ENCODE results near the gene KIAA1671. TPM values are rescaled to one million over a fixed set of nuclear protein-coding genes. Genes with fewer than 3 reads are reported as not detected.

The KIAA1671 gene
- total and polyA plus RNA-seq, 2 of the 13 experiments (the other 11 are each of a cell fraction or from before 2014, with no cell fraction given) = 13.5 to 13.6 TPM

- ATAC-seq (no peak), DNase-seq (ENCODE audit: low spot score) (no peak), FAIRE-seq (no peak)
- 99% methylated on average over 5 of the region's 5 CpGs for WGBS (ENCODE audit: low lambda C conversion rate)
- H3K4me1 ChIP-seq (ENCODE audit: insufficient read depth, low read length) = no peaks in the 10 kb centered on the region
- no peak overlapping the region for H3K4me2 ChIP-seq (ENCODE audit: low read depth, low read length)
- no peak overlapping the region for H3K27ac ChIP-seq (ENCODE audit: extremely low read length, insufficient read depth, low read length)
- no peak overlapping the region for H3K4me3 ChIP-seq (replicated peaks in 1 of 3; ENCODE audit: insufficient read depth in 1 of 3, low read depth in 2 of 3, low read length in 3 of 3)
- no TSS peak for BruUV-seq (replicated peaks)
- in situ Hi-C loops (cut with HindIII; ENCODE audit: extremely low pct_ligation_motif_present, low pct_unique_long_range_greater_than_20kb) (loop anchor here (25.0 kb wide), 1 partner anchor 259 kb away; the partner anchor contains the start of gene LHFPL7), intact Hi-C loops (cut with micrococcal nuclease; ENCODE audit: unreplicated experiment) (no loop called here)
- no peaks in the 10 kb centered on the region for H3K27me3 ChIP-seq (ENCODE audit: control insufficient read depth in 1 of 2, insufficient read depth in 2 of 2, low read length in 2 of 2)
- H3K9ac ChIP-seq (ENCODE audit: insufficient read depth, low read depth, low read length) = no peak overlapping the region
- TF ChIP-seq UBTF (CRISPR knock-in tag; IDR thresholded peaks at IDR 0.05) (no peak), ZNF263 (CRISPR knock-in tag; IDR thresholded peaks at IDR 0.05) (no peak), BCL3 (CRISPR knock-in tag; IDR thresholded peaks at IDR 0.05) (no peak), ZNF207 (IDR thresholded peaks at IDR 0.05; ENCODE audit: borderline replicate concordance) (no peak)
- H3K36me3 ChIP-seq (replicated peaks in 1 of 2; ENCODE audit: control insufficient read depth in 1 of 2, insufficient read depth in 2 of 2, low read length in 2 of 2) = peaks cover 14 to 26% of the 10 kb centered on the region in 2 experiments; a peak in 4 of 5 replicates
- H3K79me2 ChIP-seq (ENCODE audit: insufficient read depth, low read length) = no peaks in the 10 kb centered on the region
- H4K20me1 ChIP-seq (ENCODE audit: insufficient read depth, low read length) = no peaks in the 10 kb centered on the region; the same call in 1 of the 2 replicates
- no peak overlapping the region for H2AFZ ChIP-seq (ENCODE audit: low read length)
- ChIA-PET POLR2A (no interaction called here), CTCF (ENCODE audit: low intra/inter-chr PET ratio, low total read pairs) (no interaction called here)
- no peaks in the 10 kb centered on the region for H3K9me3 ChIP-seq (ENCODE audit: low read length)
These were observed 243.8 kb downstream of the KIAA1671 start for GRCh38 chr22:25196326-25196725.

GRCh38 chr22:25197340-25197739 is 244.8 kb downstream of the KIAA1671 start:
- Histone ChIP-seq H3K36me3 (replicated peaks in 1 of 2; ENCODE audit: control insufficient read depth in 1 of 2, insufficient read depth in 2 of 2, low read length in 2 of 2) (peaks cover 10 to 22% of the 10 kb centered on the region in 2 experiments; a peak in 4 of 5 replicates), H2AFZ (ENCODE audit: low read length) (no peak overlapping the region), H3K4me1 (ENCODE audit: insufficient read depth, low read length) (no peaks in the 10 kb centered on the region), H3K27me3 (ENCODE audit: control insufficient read depth in 1 of 2, insufficient read depth in 2 of 2, low read length in 2 of 2) (no peaks in the 10 kb centered on the region), H3K4me2 (ENCODE audit: low read depth, low read length) (no peak overlapping the region), H3K9ac (ENCODE audit: insufficient read depth, low read depth, low read length) (no peak overlapping the region), H3K27ac (ENCODE audit: extremely low read length, insufficient read depth, low read length) (no peak overlapping the region), H4K20me1 (ENCODE audit: insufficient read depth, low read length) (no peaks in the 10 kb centered on the region; the same call in 1 of the 2 replicates), H3K9me3 (ENCODE audit: low read length) (no peaks in the 10 kb centered on the region), H3K79me2 (ENCODE audit: insufficient read depth, low read length) (no peaks in the 10 kb centered on the region), H3K4me3 (replicated peaks in 1 of 3; ENCODE audit: insufficient read depth in 1 of 3, low read depth in 2 of 3, low read length in 3 of 3) (no peak overlapping the region)
- no peak for FAIRE-seq
- whole genome bisulfite sequencing (ENCODE audit: low lambda C conversion rate) = 90% methylated on average over 4 of the region's 4 CpGs
- in situ Hi-C loops (cut with HindIII; ENCODE audit: extremely low pct_ligation_motif_present, low pct_unique_long_range_greater_than_20kb) = loop anchor here (25.0 kb wide), 1 partner anchor 260 kb away; the partner anchor contains the start of gene LHFPL7
- ATAC-seq = no peak
- BruUV-seq (replicated peaks) = no TSS peak
- CTCF ChIA-PET (ENCODE audit: low intra/inter-chr PET ratio, low total read pairs) = no interaction called here
- no peak for DNase-seq (ENCODE audit: low spot score)
- intact Hi-C loops (cut with micrococcal nuclease; ENCODE audit: unreplicated experiment) = no loop called here
- POLR2A ChIA-PET = no interaction called here
- TF ChIP-seq E2F2 (CRISPR knock-in tag; IDR thresholded peaks at IDR 0.05; ENCODE audit: borderline replicate concordance) = no peak
- no peak for TF ChIP-seq ZNF670 (CRISPR knock-in tag; IDR thresholded peaks at IDR 0.05; ENCODE audit: borderline replicate concordance)
- TF ChIP-seq ZNF660 (CRISPR knock-in tag; IDR thresholded peaks at IDR 0.05; ENCODE audit: borderline replicate concordance, low read depth) = no peak
- TF ChIP-seq RFX3 (CRISPR knock-in tag; IDR thresholded peaks at IDR 0.05) = no peak
- TF ChIP-seq ZNF597 (CRISPR knock-in tag; IDR thresholded peaks at IDR 0.05) = no peak
- TF ChIP-seq ELF3 (CRISPR knock-in tag; IDR thresholded peaks at IDR 0.05) = no peak
- TF ChIP-seq ZNF564 (CRISPR knock-in tag; IDR thresholded peaks at IDR 0.05) = no peak
- TF ChIP-seq DMAP1 (CRISPR knock-in tag; IDR thresholded peaks at IDR 0.05) = no peak
